HTERT RPE-1 (cell line): ENCODE results near the gene HBG2.

Source experiments
- in situ Hi-C: fragments of 300-500 bp; cut with MboI; formaldehyde crosslinking; loops from 4 replicates; pipeline ENCODE4 v1.14.3; 2020; ENCODE audit warnings: low sequenced_read_pairs

HBG2 gene

DNA sequence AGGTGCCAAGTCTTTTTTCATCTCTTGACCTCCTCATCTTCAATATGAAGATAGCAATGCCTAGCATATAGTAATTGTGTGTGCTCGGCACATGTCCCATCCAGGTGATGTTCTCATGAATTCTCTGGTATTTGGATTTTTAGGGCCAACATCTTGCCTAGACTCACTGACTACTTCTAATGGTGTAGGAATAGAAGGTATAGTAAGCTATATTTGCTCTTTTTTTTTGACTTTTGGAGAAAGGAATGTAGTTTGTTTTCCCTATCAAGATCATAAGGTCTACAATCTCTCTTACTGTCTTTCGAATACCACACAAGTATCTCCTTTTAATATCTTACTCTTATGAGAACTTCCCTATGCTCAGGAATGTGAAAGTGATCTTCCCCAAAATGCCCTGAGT is 23.5 kb downstream of the HBG2 start:
- in situ Hi-C loops: no loop called here

DNA sequence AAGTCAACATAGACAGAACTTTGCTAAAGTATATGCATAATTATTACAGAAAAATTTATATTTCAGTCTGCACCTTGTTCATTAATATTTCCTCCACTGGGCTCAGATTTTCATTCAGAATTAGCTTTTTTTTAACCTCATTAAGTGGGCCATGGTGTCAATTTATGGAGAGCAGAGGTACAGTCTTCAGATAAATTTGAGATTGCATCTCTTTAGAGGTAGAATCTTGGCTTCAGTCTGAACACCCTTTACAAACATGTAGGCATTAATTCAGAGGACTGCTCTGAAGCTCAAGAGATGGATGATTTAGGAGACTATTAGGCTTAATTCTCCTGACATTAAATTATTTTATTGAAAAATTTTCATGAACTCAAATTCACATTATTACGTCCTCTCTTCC is 24.3 kb downstream of the HBG2 start:
- in situ Hi-C loops: no loop called here

DNA sequence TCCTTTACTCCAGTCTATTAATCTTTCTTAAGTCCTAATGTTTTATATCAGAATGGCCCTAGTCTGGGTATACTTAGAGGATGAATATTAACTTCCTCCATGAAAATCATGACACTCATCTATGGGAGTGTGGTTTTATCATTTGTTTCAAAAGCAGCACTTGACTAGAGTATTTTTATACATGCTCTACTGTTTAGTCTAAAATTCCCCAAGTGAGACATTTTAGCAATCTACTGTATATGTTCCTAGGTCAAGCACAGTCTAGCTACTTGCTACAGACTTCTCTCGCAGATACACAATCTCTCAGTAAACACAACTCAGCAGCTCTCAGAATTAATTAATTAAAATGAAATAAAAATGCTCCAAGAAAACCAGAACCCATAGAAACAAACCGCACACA is 24.8 kb downstream of the HBG2 start:
- in situ Hi-C loops: no loop called here

DNA sequence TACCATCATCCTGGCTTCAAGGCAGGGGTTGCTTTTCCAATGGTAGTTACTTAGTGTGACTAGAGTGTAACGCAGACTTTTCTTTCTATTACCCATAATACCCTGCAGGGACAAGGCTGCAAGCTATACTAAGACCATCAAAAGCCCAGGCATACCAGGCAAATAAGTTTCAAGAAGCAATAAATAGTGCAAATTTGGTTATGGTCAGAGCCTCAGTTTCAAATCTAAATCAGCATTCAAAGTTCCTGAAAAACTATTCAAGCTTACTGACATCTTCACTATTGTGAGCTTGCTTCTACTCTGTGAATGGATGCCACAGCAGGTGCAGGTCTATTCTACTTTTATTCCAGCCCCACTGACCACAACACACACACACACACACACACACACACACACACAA is 25.2 kb downstream of the HBG2 start:
- in situ Hi-C loops: no loop called here

DNA sequence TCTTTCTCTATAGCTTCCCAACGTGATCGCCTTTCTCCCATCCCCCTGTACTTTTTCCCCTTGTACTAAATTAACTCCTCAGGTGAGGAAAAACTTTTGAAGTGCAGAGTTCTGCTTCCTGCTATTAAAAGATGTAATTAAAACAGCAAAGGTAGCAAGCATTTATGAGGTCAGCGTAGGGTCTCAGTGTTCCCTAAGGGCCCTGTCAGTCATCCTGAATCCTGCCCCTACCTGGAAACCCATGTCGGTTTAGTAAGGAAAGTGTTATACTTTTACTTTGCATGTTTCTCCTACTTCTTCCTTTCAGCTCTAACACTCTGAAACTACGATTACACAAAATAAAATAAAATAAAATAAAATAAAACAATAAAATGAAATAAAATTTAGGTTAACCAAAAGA is 26.5 kb downstream of the HBG2 start:
- in situ Hi-C loops: no loop called here

DNA sequence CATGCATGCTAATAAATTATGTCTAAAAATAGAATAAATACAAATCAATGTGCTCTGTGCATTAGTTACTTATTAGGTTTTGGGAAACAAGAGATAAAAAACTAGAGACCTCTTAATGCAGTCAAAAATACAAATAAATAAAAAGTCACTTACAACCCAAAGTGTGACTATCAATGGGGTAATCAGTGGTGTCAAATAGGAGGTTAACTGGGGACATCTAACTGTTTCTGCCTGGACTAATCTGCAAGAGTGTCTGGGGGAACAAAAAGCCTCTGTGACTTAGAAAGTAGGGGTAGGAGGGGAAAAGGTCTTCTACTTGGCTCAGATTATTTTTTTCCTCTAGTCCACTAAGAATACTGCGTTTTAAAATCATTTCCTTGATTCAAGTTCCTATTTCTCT is 26.9 kb downstream of the HBG2 start:
- in situ Hi-C loops: no loop called here

DNA sequence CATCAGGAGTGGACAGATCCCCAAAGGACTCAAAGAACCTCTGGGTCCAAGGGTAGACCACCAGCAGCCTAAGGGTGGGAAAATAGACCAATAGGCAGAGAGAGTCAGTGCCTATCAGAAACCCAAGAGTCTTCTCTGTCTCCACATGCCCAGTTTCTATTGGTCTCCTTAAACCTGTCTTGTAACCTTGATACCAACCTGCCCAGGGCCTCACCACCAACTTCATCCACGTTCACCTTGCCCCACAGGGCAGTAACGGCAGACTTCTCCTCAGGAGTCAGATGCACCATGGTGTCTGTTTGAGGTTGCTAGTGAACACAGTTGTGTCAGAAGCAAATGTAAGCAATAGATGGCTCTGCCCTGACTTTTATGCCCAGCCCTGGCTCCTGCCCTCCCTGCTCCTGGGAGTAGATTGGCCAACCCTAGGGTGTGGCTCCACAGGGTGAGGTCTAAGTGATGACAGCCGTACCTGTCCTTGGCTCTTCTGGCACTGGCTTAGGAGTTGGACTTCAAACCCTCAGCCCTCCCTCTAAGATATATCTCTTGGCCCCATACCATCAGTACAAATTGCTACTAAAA is 27.8 kb downstream of the HBG2 start, which contains the start of gene HBB:
TSS of gene HBB (minus strand) at position 340 of the 579 bp plus-strand sequence. CDS start at position 290, 50 bp downstream.
- in situ Hi-C loops: no loop called here

DNA sequence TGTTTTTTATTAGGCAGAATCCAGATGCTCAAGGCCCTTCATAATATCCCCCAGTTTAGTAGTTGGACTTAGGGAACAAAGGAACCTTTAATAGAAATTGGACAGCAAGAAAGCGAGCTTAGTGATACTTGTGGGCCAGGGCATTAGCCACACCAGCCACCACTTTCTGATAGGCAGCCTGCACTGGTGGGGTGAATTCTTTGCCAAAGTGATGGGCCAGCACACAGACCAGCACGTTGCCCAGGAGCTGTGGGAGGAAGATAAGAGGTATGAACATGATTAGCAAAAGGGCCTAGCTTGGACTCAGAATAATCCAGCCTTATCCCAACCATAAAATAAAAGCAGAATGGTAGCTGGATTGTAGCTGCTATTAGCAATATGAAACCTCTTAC is 29.1 kb downstream of the HBG2 start:
- in situ Hi-C loops: no loop called here

DNA sequence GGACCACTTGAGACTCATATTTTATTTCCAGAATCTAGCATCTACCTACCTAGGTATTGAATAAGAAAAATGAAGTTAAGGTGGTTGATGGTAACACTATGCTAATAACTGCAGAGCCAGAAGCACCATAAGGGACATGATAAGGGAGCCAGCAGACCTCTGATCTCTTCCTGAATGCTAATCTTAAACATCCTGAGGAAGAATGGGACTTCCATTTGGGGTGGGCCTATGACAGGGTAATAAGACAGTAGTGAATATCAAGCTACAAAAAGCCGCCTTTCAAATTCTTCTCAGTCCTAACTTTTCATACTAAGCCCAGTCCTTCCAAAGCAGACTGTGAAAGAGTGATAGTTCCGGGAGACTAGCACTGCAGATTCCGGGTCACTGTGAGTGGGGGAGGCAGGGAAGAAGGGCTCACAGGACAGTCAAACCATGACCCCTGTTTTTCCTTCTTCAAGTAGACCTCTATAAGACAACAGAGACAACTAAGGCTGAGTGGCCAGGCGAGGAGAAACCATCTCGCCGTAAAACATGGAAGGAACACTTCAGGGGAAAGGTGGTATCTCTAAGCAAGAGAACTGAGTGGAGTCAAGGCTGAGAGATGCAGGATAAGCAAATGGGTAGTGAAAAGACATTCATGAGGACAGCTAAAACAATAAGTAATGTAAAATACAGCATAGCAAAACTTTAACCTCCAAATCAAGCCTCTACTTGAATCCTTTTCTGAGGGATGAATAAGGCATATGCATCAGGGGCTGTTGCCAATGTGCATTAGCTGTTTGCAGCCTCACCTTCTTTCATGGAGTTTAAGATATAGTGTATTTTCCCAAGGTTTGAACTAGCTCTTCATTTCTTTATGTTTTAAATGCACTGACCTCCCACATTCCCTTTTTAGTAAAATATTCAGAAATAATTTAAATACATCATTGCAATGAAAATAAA is 29.8 kb downstream of the HBG2 start:
- in situ Hi-C loops: no loop called here

DNA sequence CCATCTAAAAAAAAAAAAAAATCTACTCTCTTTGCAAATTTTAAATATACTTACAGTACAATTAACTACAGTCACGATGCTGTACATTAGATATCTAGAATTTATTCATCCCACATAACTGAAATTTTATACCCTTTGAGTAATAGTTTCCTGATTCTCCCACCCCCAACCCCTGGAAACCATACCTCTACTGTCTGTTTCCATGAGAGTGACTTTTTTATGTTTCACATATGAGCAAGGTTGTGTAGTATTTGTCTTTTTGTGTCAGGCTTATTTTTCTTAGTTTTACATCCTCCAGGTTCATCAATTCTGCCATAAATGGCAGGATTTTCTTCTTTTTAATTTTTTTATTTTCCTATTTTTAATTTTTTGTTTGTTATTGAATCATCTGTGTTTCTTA is 30.9 kb downstream of the HBG2 start:
- in situ Hi-C loops: no loop called here

DNA sequence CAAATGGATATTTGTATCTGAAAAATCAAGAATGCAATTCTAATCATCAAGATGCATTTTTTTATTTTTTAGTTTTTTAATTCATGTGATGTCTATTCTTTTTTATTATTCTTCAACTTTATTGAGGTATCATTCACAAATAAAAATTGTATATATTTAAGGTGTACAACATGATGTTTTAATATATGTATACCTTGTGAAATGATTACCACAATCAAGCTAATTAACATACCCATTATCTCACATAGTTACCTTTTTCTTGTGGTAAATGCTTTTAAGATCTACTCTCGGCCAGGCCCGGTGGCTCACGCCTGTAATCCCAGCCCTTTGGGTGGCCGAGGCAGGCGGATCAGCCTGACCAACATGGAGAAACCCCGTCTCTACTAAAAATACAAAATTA is 31.4 kb downstream of the HBG2 start:
- in situ Hi-C loops: no loop called here

DNA sequence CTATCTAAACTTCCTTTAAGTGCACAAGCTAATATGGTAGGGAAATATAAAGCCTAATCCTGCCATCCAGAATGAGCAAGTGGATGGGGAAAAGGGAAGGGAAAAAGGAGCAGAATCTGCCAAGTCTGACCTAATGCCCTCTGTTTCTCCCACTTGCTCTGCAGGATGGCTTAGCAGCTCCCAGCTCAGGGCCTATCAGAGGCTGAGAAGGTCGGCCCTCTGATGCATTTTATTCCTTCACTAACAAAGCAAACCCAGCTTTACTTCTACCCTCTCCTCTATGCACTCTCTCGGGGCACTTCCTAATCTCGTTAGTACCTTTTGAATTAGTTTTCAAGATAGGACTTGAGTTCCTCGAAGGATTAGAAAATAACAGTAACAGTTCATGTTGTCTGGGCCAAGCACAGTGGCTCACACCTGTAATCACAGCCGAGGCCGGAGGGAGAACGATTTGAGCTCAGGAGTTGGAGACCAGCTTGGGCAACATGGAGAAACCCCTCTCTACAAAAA is 44.1 kb downstream of the HBG2 start:
- in situ Hi-C loops: no loop called here

DNA sequence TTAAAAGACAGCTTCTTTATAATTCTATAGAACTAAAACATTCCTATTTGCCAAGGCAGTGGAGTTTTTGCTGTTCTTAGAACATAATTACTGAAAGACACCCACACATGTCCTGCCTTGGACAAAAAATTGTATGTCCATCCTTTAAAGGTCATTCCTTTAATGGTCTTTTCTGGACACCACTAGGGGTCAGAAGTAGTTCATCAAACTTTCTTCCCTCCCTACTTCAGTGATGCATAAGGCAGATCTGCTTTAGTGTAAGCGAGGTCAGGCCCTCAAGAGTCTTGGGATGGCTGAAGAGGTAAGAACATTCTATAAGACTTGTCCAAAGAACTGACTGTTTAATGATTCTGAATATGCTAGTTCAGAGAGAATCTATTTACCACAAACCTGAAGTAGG is 49.8 kb downstream of the HBG2 start:
- in situ Hi-C loops: no loop called here

DNA sequence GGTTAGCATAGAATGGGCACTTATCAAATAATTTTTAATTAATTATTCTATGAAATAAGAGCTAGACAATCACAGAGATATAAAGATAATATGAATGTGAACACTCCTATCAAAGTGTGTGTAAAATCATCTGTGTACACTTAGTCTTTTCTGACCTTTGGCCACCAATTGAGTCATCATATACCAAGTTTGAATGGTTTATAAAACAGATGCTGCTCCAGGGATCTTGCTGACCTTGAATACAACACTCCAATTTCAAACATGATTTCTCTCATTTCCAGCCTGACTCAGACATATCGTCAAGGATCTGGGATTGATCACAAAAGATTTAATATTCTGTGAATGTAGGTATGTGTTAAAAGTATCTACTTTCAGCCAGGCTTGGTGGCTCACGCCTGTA is 51.2 kb downstream of the HBG2 start:
- in situ Hi-C loops: no loop called here
